HepG2 (cell line): ENCODE data around the gene SDR42E2. TPM values are rescaled to one million over a fixed set of nuclear protein-coding genes. Genes with fewer than 3 reads are reported as not detected.
A peak's percentile ranks its signal among the peaks of the same experiment; 100 is the strongest.

ENCODE experiments used
- AGO2 ChIP-seq: fragments of 200-400 bp; formaldehyde crosslinking; optimal IDR thresholded peaks from 2 replicates; pipeline ENCODE3; 2017; ENCODE audit warnings: mild to moderate bottlenecking, low read depth, low read length, moderate library complexity
- ATAD3A ChIP-seq: sonication (generic); formaldehyde crosslinking; IDR thresholded peaks from 2 replicates; pipeline ENCODE4 v1.4.0; 2020; ENCODE audit warnings: missing genetic modification reagents
- ATRX ChIP-seq: sonication (generic); formaldehyde crosslinking; IDR thresholded peaks from 2 replicates; pipeline ENCODE4 v1.4.0; 2020; ENCODE audit warnings: missing genetic modification reagents, borderline replicate concordance
- DR1 ChIP-seq: sonication (generic); formaldehyde crosslinking; IDR thresholded peaks from 2 replicates; pipeline ENCODE4 v1.8.0; 2021; ENCODE audit warnings: mild to moderate bottlenecking, missing genetic modification reagents, inconsistent platforms
- FOXK1 ChIP-seq: sonication (generic); formaldehyde crosslinking; IDR thresholded peaks from 2 replicates; pipeline ENCODE4 v1.4.0; 2020; ENCODE audit warnings: low read depth, missing genetic modification reagents, borderline replicate concordance
- FOXP1 ChIP-seq, 2 experiments: fragments of 450-650 bp in 1 of 2; IDR thresholded peaks; 2 replicates each; pipeline ENCODE4 v1.6.1; 2017 to 2018; ENCODE audit warnings: antibody characterized with exemption in 1 of 2
- GABPB1 ChIP-seq: IDR thresholded peaks from 2 replicates; pipeline ENCODE4 v1.6.1; 2016; ENCODE audit warnings: mild to moderate bottlenecking, missing genetic modification reagents, moderate library complexity, missing compliant biosample characterization
- IRF2 ChIP-seq: IDR thresholded peaks from 2 replicates; pipeline ENCODE4 v1.6.1; 2018; ENCODE audit warnings: missing genetic modification reagents, missing compliant biosample characterization
- KLF16 ChIP-seq, 2 experiments: sonication (generic) in 1 of 2; formaldehyde crosslinking in 1 of 2; IDR thresholded peaks; 2 replicates each; pipeline versions ENCODE4 v1.6.1 to v1.8.0; 2016 to 2023; ENCODE audit warnings: missing genetic modification reagents in 2 of 2, missing compliant biosample characterization in 1 of 2
- MEIS1 ChIP-seq: sonication (generic); formaldehyde crosslinking; IDR thresholded peaks from 2 replicates; pipeline ENCODE4 v1.9.0; 2021; ENCODE audit warnings: mild to moderate bottlenecking, missing genetic modification reagents, moderate library complexity, borderline replicate concordance
- MXI1 ChIP-seq: IDR thresholded peaks from 3 replicates; pipeline ENCODE4 v1.6.1; 2012; ENCODE audit warnings: low read depth, low read length, inconsistent platforms, borderline replicate concordance
- PAX8 ChIP-seq: sonication (generic); formaldehyde crosslinking; IDR thresholded peaks from 2 replicates; pipeline ENCODE4 v1.8.0; 2022; ENCODE audit warnings: mild to moderate bottlenecking, missing genetic modification reagents, borderline replicate concordance
- PBX2 ChIP-seq: IDR thresholded peaks from 2 replicates; pipeline ENCODE4 v1.6.1; 2016; ENCODE audit warnings: control low read depth
- REL ChIP-seq: sonication (generic); formaldehyde crosslinking; conservative IDR thresholded peaks from 2 replicates; pipeline ENCODE4 v1.8.0; 2022; ENCODE audit warnings: mild to moderate bottlenecking, missing genetic modification reagents, moderate library complexity
- SAFB2 ChIP-seq: sonication (generic); formaldehyde crosslinking; IDR thresholded peaks from 2 replicates; pipeline ENCODE4 v1.5.1; 2020; ENCODE audit warnings: missing genetic modification reagents, low read depth, mild to moderate bottlenecking, borderline replicate concordance
- SKI ChIP-seq: fragments of 450-650 bp; IDR thresholded peaks from one replicate; pipeline ENCODE4 v1.6.1; 2018; ENCODE audit warnings: mild to moderate bottlenecking; ENCODE audit not compliant: partially characterized antibody
- TEAD2 ChIP-seq: sonication (generic); formaldehyde crosslinking; IDR thresholded peaks from 2 replicates; pipeline ENCODE4 v1.9.0; 2021; ENCODE audit warnings: missing genetic modification reagents
- ZFY ChIP-seq: sonication (generic); formaldehyde crosslinking; IDR thresholded peaks from 2 replicates; pipeline ENCODE4 v1.4.0; 2020; ENCODE audit warnings: missing genetic modification reagents
- ZNF207 ChIP-seq: fragments of 450-650 bp; IDR thresholded peaks from 2 replicates; pipeline ENCODE4 v1.6.1; 2016; ENCODE audit warnings: antibody characterized with exemption, borderline replicate concordance
- ZNF234 ChIP-seq: sonication (generic); formaldehyde crosslinking; conservative IDR thresholded peaks from 2 replicates; pipeline ENCODE4 v1.5.1; 2020; ENCODE audit warnings: mild to moderate bottlenecking, missing genetic modification reagents
- ZNF776 ChIP-seq: sonication (generic); formaldehyde crosslinking; IDR thresholded peaks from 2 replicates; pipeline ENCODE4 v1.4.0; 2020; ENCODE audit warnings: mild to moderate bottlenecking, missing genetic modification reagents
- polyA plus RNA-seq, 8 experiments: library from polyadenylated mRNA; depleted of rRNA in 3 of 8; stranded (reverse) in 7 of 8; unstranded in 1 of 8; fragments of >200 nt; fragmentation: Illumina TruSeq in 4 of 8; extraction: Trizol in 4 of 8; gene quantifications; 2 replicates each; pipeline versions ENCODE4 v1.2.1 to v1.2.3, GENCODE V29; 2011 to 2016; ENCODE audit warnings: low read depth in 4 of 8, missing spikeins in 1 of 8, mixed read lengths in 1 of 8; ENCODE audit not compliant: insufficient read depth in 1 of 8
- total RNA-seq, 5 experiments: library from RNA; depleted of rRNA; stranded (reverse); fragments of >200 nt; fragmentation: Illumina TruSeq; extraction: Trizol; gene quantifications; 2 replicates each; pipeline ENCODE4 v1.2.3, GENCODE V29; 2016; ENCODE audit warnings: low read depth in 1 of 5
- TF ChIP-seq, protein P1 (sequence below): sonication (generic); formaldehyde crosslinking; IDR thresholded peaks from 2 replicates; pipeline ENCODE4 v1.4.0; 2020; ENCODE audit warnings: missing genetic modification reagents, borderline replicate concordance
- TF ChIP-seq, protein P2 (sequence below): sonication (generic); formaldehyde crosslinking; conservative IDR thresholded peaks from 2 replicates; pipeline ENCODE4 v1.8.0; 2022; ENCODE audit warnings: missing genetic modification reagents

Gene SDR42E2
- total and polyA plus RNA-seq, 2 of the 13 experiments (the other 11 are each of a cell fraction or from before 2014, with no cell fraction given): 0.05 to 0.11 TPM

- TF ChIP-seq FOXK1 (CRISPR knock-in tag) (peak; percentile 38; the same call in 1 of the 2 replicates), ATRX (CRISPR knock-in tag) (no peak), MEIS1 (peak; percentile 22; the same call in 1 of the 2 replicates), FOXP1 (IDR thresholded peaks at IDR 0.05) (no peak), FOXP1 (CRISPR knock-in tag; IDR thresholded peaks at IDR 0.05) (no peak), AGO2 (no peak), MXI1 (peak; percentile 0), ZNF207 (no peak), DR1 (peak; percentile 81), ATAD3A (CRISPR knock-in tag) (no peak), GABPB1 (CRISPR knock-in tag) (peak; percentile 76), PBX2 (CRISPR knock-in tag) (no peak), PAX8 (CRISPR knock-in tag) (0 out of 2 replicates have a peak, but pooled peaks have one; percentile 23), REL (CRISPR knock-in tag) (no peak), IRF2 (no peak; the same call in 1 of the 2 replicates), ZNF234 (CRISPR knock-in tag) (no peak), ZNF776 (CRISPR knock-in tag) (no peak), ZFY (CRISPR knock-in tag) (peak; percentile 80), SKI (peak; percentile 31), SAFB2 (CRISPR knock-in tag) (no peak), TEAD2 (CRISPR knock-in tag) (no peak), KLF16 (CRISPR knock-in tag; IDR thresholded peaks at IDR 0.05) (peak in 1 of 2 experiments; percentile 69; a peak in 2 of 4 replicates)
- TF ChIP-seq, protein P1, sequence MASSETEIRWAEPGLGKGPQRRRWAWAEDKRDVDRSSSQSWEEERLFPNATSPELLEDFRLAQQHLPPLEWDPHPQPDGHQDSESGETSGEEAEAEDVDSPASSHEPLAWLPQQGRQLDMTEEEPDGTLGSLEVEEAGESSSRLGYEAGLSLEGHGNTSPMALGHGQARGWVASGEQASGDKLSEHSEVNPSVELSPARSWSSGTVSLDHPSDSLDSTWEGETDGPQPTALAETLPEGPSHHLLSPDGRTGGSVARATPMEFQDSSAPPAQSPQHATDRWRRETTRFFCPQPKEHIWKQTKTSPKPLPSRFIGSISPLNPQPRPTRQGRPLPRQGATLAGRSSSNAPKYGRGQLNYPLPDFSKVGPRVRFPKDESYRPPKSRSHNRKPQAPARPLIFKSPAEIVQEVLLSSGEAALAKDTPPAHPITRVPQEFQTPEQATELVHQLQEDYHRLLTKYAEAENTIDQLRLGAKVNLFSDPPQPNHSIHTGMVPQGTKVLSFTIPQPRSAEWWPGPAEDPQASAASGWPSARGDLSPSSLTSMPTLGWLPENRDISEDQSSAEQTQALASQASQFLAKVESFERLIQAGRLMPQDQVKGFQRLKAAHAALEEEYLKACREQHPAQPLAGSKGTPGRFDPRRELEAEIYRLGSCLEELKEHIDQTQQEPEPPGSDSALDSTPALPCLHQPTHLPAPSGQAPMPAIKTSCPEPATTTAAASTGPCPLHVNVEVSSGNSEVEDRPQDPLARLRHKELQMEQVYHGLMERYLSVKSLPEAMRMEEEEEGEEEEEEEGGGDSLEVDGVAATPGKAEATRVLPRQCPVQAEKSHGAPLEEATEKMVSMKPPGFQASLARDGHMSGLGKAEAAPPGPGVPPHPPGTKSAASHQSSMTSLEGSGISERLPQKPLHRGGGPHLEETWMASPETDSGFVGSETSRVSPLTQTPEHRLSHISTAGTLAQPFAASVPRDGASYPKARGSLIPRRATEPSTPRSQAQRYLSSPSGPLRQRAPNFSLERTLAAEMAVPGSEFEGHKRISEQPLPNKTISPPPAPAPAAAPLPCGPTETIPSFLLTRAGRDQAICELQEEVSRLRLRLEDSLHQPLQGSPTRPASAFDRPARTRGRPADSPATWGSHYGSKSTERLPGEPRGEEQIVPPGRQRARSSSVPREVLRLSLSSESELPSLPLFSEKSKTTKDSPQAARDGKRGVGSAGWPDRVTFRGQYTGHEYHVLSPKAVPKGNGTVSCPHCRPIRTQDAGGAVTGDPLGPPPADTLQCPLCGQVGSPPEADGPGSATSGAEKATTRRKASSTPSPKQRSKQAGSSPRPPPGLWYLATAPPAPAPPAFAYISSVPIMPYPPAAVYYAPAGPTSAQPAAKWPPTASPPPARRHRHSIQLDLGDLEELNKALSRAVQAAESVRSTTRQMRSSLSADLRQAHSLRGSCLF: no peak
- TF ChIP-seq, protein P2, sequence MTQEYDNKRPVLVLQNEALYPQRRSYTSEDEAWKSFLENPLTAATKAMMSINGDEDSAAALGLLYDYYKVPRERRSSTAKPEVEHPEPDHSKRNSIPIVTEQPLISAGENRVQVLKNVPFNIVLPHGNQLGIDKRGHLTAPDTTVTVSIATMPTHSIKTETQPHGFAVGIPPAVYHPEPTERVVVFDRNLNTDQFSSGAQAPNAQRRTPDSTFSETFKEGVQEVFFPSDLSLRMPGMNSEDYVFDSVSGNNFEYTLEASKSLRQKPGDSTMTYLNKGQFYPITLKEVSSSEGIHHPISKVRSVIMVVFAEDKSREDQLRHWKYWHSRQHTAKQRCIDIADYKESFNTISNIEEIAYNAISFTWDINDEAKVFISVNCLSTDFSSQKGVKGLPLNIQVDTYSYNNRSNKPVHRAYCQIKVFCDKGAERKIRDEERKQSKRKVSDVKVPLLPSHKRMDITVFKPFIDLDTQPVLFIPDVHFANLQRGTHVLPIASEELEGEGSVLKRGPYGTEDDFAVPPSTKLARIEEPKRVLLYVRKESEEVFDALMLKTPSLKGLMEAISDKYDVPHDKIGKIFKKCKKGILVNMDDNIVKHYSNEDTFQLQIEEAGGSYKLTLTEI (CRISPR knock-in tag): no peak
Measured at GRCh38 chr16:22190776-22191531, 28.6 kb downstream of the SDR42E2 start (continued).
